Activated CD8-positive, alpha-beta T cell treated with anti-CD3 and anti-CD28 coated beads for 36 hours (primary cell): ENCODE data around the gene NADSYN1. TPM values are rescaled to one million over a fixed set of nuclear protein-coding genes. Genes with fewer than 3 reads are reported as not detected.

Source experiments
- ATAC-seq: fragments of 200-7000 bp; cut with Tn5 transposase; one replicate; pipeline ENCODE4 v1.10.0; 2021; ENCODE audit warnings: mild to moderate bottlenecking, moderate library complexity
- CTCF ChIA-PET: fragments of 350-600 bp; sonication (Branson Sonifier 250); formaldehyde crosslinking; loops from one replicate; lab custom pipeline; 2021; ENCODE audit warnings: antibody characterized with exemption; lab: Charles Lee
- POLR2A ChIA-PET: fragments of 350-600 bp; sonication (Branson Sonifier 250); formaldehyde crosslinking; loops from one replicate; lab custom pipeline; 2021; ENCODE audit warnings: antibody characterized with exemption; lab: Charles Lee
- DNase-seq: peaks from one replicate; pipeline ENCODE4 v3.0.0-alpha.2; 2020
- H3K27ac Mint-ChIP-seq: one replicate; pipeline ENCODE4 v1.8.0; 2021; ENCODE audit warnings: mild to moderate bottlenecking, mixed read lengths
- H3K27me3 Mint-ChIP-seq: one replicate; pipeline ENCODE4 v1.8.0; 2021; ENCODE audit warnings: mixed read lengths
- H3K36me3 Mint-ChIP-seq: one replicate; pipeline ENCODE4 v1.8.0; 2021; ENCODE audit warnings: low read depth, mixed read lengths
- H3K4me1 Mint-ChIP-seq: one replicate; pipeline ENCODE4 v1.8.0; 2021; ENCODE audit warnings: low read depth, mixed read lengths
- H3K4me3 Mint-ChIP-seq: one replicate; pipeline ENCODE4 v1.8.0; 2021; ENCODE audit warnings: mild to moderate bottlenecking, moderate library complexity, mixed read lengths
- H3K9me3 Mint-ChIP-seq: one replicate; pipeline ENCODE4 v1.8.0; 2021; ENCODE audit warnings: mixed read lengths
- CTCF ChIP-seq: fragments of 200-600 bp; IDR thresholded peaks from one replicate; pipeline ENCODE4 v1.8.0; 2022; ENCODE audit warnings: antibody characterized with exemption, mild to moderate bottlenecking
- intact Hi-C: fragments of 100-400 bp; cut with micrococcal nuclease; formaldehyde crosslinking; loops from one replicate; pipeline ENCODE4 v1.10.0; 2022
- microRNA-seq: library from miRNA; unstranded; fragments of <30 nt; microRNA quantifications from one replicate; pipeline ENCODE4 v1.2.0, GENCODE V29; 2022; ENCODE audit warnings: borderline microRNAs expressed, borderline replicate concordance
- total RNA-seq, 2 experiments: library from RNA; stranded (reverse); gene quantifications; one replicate each; pipeline ENCODE4 v1.2.3, GENCODE V29; 2021

NADSYN1 gene
- total RNA-seq, 2 experiments from 2014 or later: 115 to 117 TPM

GRCh38 chr11:71545405-71545966, 92.5 kb downstream of the NADSYN1 start:
- Mint-ChIP-seq H3K4me3 (no peak overlapping the region), H3K27me3 (peaks cover 17% of the 10 kb centered on the region), H3K27ac (no peak overlapping the region), H3K9me3 (peaks cover 10% of the 10 kb centered on the region), H3K36me3 (no peaks in the 10 kb centered on the region), H3K4me1 (peaks cover 23% of the 10 kb centered on the region)
- POLR2A ChIA-PET: no interaction called here
- no peak for TF ChIP-seq CTCF
- CTCF ChIA-PET: interaction anchor here (1.9 kb wide), 1 partner anchor 17 kb away, joined by 4 read pairs; no protein-coding TSS in a partner anchor
- ATAC-seq (no peak), DNase-seq (no peak)
- intact Hi-C loops: no loop called here

- Mint-ChIP-seq H3K36me3 (no peaks in the 10 kb centered on the region), H3K27me3 (peaks cover 17% of the 10 kb centered on the region), H3K4me3 (no peak within 1 kb of the TSS), H3K9me3 (no peaks in the 10 kb centered on the region), H3K27ac (no peak within 1 kb of the TSS), H3K4me1 (peaks cover 15% of the 10 kb centered on the region)
- intact Hi-C loops: no loop called here
- no peak for TF ChIP-seq CTCF
- no peak for ATAC-seq
- POLR2A ChIA-PET: no interaction called here
- CTCF ChIA-PET: no interaction called here
- no peak for DNase-seq
These were observed 95.1 kb downstream of the NADSYN1 start, which contains the start of gene KRTAP5-9 for GRCh38 chr11:71548120-71548519. Gene KRTAP5-9 (plus strand): TSS chr11:71548420. CDS start chr11:71548658, 238 bp downstream.

- H3K4me3 Mint-ChIP-seq: no peak overlapping the region
- intact Hi-C loops: no loop called here
- H3K27me3 Mint-ChIP-seq: peaks cover 14% of the 10 kb centered on the region
- no peak for ATAC-seq
- ChIA-PET POLR2A (no interaction called here), CTCF (no interaction called here)
- no peak for DNase-seq
- no peaks in the 10 kb centered on the region for H3K9me3 Mint-ChIP-seq
- no peaks in the 10 kb centered on the region for H3K36me3 Mint-ChIP-seq
- peaks cover 8% of the 10 kb centered on the region for H3K4me1 Mint-ChIP-seq
- no peak overlapping the region for H3K27ac Mint-ChIP-seq
- TF ChIP-seq CTCF: no peak
These were observed 95.7 kb downstream of the NADSYN1 start for GRCh38 chr11:71548716-71549151.

Small RNA genes lying within 50 kb of the gene (microRNA-seq; reads per million reads assigned to microRNA genes)
- not detected for gene MIR6754

Other genes with a start within 250 kb of the NADSYN1 start
- gene SHANK2, start 200.6 kb upstream of the NADSYN1 start, total RNA-seq: not detected
- gene DHCR7, start 4.8 kb upstream of the NADSYN1 start, total RNA-seq: 10 to 100 TPM; 66.4 to 68.9 TPM
- not detected for gene KRTAP5-7, start 74.1 kb downstream of the NADSYN1 start, total RNA-seq
- gene KRTAP5-8, start 84.8 kb downstream of the NADSYN1 start, total RNA-seq: not detected
- gene KRTAP5-9, start 95.2 kb downstream of the NADSYN1 start, total RNA-seq: not detected
- gene KRTAP5-10, start 112.4 kb downstream of the NADSYN1 start, total RNA-seq: not detected
- not detected for gene KRTAP5-11, start 129.7 kb downstream of the NADSYN1 start, total RNA-seq